ENCODE data around the gene TMLHE.

DNA sequence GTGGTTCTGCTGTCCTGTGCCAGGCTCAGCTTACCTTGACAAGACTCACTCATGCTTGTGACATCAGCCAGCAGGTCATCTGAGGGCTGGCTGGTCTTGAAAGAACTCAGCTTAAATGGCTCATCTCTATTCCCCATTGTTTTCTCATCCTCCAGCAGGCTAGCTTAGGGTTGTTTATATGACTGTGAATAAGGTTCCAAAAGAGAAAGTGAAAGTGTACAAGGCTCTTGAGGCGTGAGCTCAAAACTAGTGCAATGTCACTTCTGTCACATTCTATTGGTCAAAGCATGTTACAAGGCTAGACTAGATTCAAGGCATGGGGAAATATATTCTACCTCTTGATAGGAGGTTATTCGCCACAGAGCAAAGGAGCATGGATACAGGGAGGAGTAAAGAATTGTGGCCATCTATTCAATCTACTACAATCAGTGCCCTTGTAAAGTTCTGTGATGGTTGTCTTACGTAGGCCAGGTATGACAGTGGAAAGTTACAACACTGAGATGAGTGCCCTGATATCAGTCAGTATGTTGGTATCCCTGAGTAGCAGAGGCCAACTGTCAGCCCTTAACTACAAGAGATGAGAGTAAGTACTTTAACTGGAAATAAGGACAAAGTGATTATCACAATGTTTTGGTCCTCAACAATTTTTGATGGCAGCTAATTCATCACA, 19.8 kb upstream of the TMLHE start:
- no peak for TF ChIP-seq CTCF (conservative IDR thresholded peaks at IDR 0.05; ENCODE audit: low read depth, low read length)
- TF ChIP-seq EZH2 (IDR thresholded peaks at IDR 0.05; ENCODE audit: borderline replicate concordance, low read depth, low read length, poor library complexity, severe bottlenecking): no peak

Measured in A673 (cell line).